NT2/D1 (cell line): ENCODE measurements around the gene PHTF2.
"Not testable (repeated sequence)": the region's sequence is repeated elsewhere in the genome, so short reads cannot be mapped to it uniquely, and the experiment has no call there.

Experiments
- DNase-seq: peaks from one replicate; pipeline ENCODE4 v3.0.0-alpha.2; 2011; ENCODE audit warnings: low read depth, low spot score
- H3K27me3 ChIP-seq: 2 replicates; pipeline ENCODE4 v1.6.0; 2011; ENCODE audit warnings: mild to moderate bottlenecking; ENCODE audit not compliant: insufficient read length, insufficient read depth
- H3K36me3 ChIP-seq: 2 replicates; pipeline ENCODE4 v1.6.1; 2011; ENCODE audit warnings: mild to moderate bottlenecking, low read length, mixed read lengths; ENCODE audit not compliant: insufficient read depth, insufficient read length
- H3K4me1 ChIP-seq: 2 replicates; pipeline ENCODE4 v1.5.1; 2011; ENCODE audit not compliant: insufficient read depth, insufficient read length
- H3K4me3 ChIP-seq: 2 replicates; pipeline ENCODE4 v1.5.1; 2011; ENCODE audit warnings: low read depth; ENCODE audit not compliant: insufficient read length
- H3K9ac ChIP-seq: 2 replicates; pipeline ENCODE4 v1.6.0; 2011; ENCODE audit warnings: low read depth; ENCODE audit not compliant: insufficient read length
- H3K9me3 ChIP-seq: 2 replicates; pipeline ENCODE4 v1.5.1; 2011; ENCODE audit warnings: mild to moderate bottlenecking, low read length; ENCODE audit not compliant: insufficient read depth
- SUZ12 ChIP-seq: IDR thresholded peaks from 2 replicates; pipeline ENCODE4 v1.6.1; 2011; ENCODE audit not compliant: insufficient read length, insufficient read depth; ENCODE audit errors: extremely low read depth
- YY1 ChIP-seq: IDR thresholded peaks from 2 replicates; pipeline ENCODE4 v1.6.1; 2011; ENCODE audit not compliant: insufficient read length, insufficient read depth
- ZNF274 ChIP-seq: IDR thresholded peaks from 2 replicates; pipeline ENCODE4 v1.6.1; 2011; ENCODE audit warnings: mild to moderate bottlenecking, low read depth, low read length

Gene PHTF2

GRCh38 chr7:77783545-77783944 is 15.0 kb upstream of the PHTF2 start:
- H3K9me3 ChIP-seq = peaks cover 15% of the 10 kb centered on the region
- no peak for TF ChIP-seq SUZ12
- H3K27me3 ChIP-seq = no peaks in the 10 kb centered on the region
- no peak overlapping the region for H3K9ac ChIP-seq
- DNase-seq = no peak
- H3K4me3 ChIP-seq = no peak overlapping the region
- no peaks in the 10 kb centered on the region for H3K4me1 ChIP-seq
- peaks cover 10% of the 10 kb centered on the region for H3K36me3 ChIP-seq

- H3K36me3 ChIP-seq, H3K4me1 ChIP-seq, H3K4me3 ChIP-seq, DNase-seq, H3K9ac ChIP-seq, H3K27me3 ChIP-seq: not testable (repeated sequence)
- peaks cover 15% of the 10 kb centered on the region for H3K9me3 ChIP-seq
These were observed 14.1 kb upstream of the PHTF2 start for GRCh38 chr7:77784426-77784825.

DNA sequence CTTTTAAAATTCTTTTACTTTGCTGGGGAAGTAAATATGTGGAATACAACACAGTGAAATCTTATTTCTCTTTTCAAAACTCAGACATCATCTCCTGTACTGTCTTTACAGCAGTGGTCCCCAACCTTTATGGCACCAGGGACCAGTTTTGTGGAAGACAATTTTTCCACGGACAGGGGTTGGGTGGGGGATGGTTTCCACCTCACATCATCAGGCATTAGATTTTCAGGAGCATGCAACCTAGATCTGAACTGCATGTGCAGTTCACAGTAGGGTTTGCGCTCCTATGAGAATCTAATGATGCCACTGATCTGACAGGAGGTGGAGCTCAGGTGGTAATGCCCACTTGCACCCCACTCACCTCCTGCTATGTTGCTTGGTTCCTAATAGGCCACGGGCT is 12.6 kb upstream of the PHTF2 start:
- Histone ChIP-seq H3K9ac (no peak overlapping the region), H3K4me1 (no peaks in the 10 kb centered on the region), H3K36me3 (no peaks in the 10 kb centered on the region), H3K9me3 (peaks cover 15% of the 10 kb centered on the region), H3K4me3 (no peak overlapping the region), H3K27me3 (no peaks in the 10 kb centered on the region)
- no peak for DNase-seq
- TF ChIP-seq SUZ12 (no peak), ZNF274 (no peak), YY1 (no peak)

GRCh38 chr7:77786741-77787140 is 11.8 kb upstream of the PHTF2 start:
- TF ChIP-seq ZNF274 (no peak), YY1 (no peak), SUZ12 (no peak)
- Histone ChIP-seq H3K27me3 (no peaks in the 10 kb centered on the region), H3K36me3 (no peaks in the 10 kb centered on the region), H3K9me3 (peaks cover 15% of the 10 kb centered on the region), H3K4me3 (no peak overlapping the region), H3K4me1 (no peaks in the 10 kb centered on the region), H3K9ac (no peak overlapping the region)
- no peak for DNase-seq

DNA sequence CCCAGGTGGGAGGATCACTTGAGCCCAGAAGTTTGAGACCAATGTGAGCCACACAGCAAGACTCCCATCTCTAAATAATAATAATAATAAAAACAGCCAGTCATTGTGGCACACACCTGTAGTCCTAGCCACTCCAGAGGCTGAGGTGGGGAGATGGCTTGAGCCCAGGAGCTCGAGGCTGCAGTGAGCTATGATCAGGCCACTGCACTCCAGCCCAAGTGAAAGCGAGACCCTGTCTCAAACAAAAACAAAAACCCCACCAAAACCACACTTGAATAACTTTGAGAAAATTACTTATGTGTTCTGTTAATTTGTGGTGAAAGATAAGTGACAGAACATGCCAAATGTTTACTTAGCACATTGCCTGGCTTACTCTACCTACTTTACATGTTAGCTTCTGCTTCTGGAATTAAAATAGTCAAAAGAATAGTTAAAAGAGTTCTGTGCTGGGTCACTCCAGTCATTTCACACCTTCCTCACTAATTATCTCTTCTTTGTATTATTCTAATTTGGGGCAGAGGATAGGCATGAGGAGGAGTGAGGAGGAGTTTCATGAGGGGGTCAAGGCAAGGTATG is 10.2 kb upstream of the PHTF2 start:
- no peak overlapping the region for H3K4me3 ChIP-seq
- no peaks in the 10 kb centered on the region for H3K27me3 ChIP-seq
- H3K9me3 ChIP-seq = peaks cover 15% of the 10 kb centered on the region
- H3K9ac ChIP-seq = no peak overlapping the region
- TF ChIP-seq ZNF274 = no peak
- H3K4me1 ChIP-seq = no peaks in the 10 kb centered on the region
- DNase-seq = no peak
- H3K36me3 ChIP-seq = no peaks in the 10 kb centered on the region

DNA sequence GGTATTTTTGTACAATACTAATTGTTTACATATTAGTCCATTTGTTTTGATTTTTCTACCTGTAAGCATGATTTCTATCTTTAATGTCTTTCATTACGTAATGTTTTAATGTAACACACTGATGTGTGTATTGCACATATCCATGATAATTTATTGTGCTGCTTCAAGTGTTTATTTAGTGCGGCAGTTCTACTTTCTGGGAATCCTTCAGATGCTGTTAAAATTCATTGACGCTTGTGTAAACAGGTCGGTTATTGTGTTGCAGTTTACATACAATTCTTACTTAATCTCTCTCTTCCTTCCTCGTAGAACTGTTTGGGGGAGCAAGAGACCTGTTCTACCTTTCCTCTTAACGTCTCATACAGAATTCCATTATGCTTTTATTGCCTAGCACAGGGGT is 7.2 kb upstream of the PHTF2 start:
- H3K9me3 ChIP-seq = peaks cover 2% of the 10 kb centered on the region
- peaks cover 21% of the 10 kb centered on the region for H3K36me3 ChIP-seq
- H3K9ac ChIP-seq = no peak overlapping the region
- no peaks in the 10 kb centered on the region for H3K4me1 ChIP-seq
- no peaks in the 10 kb centered on the region for H3K27me3 ChIP-seq
- no peak for DNase-seq
- H3K4me3 ChIP-seq = no peak overlapping the region
- TF ChIP-seq ZNF274 = no peak
- TF ChIP-seq SUZ12 = no peak
- no peak for TF ChIP-seq YY1

GRCh38 chr7:77791956-77792355 is 6.6 kb upstream of the PHTF2 start:
- peaks cover 21% of the 10 kb centered on the region for H3K36me3 ChIP-seq
- H3K9me3 ChIP-seq = no peaks in the 10 kb centered on the region
- no peaks in the 10 kb centered on the region for H3K4me1 ChIP-seq
- H3K9ac ChIP-seq = no peak overlapping the region
- TF ChIP-seq ZNF274 (no peak), YY1 (no peak), SUZ12 (no peak)
- H3K4me3 ChIP-seq = no peak overlapping the region
- no peaks in the 10 kb centered on the region for H3K27me3 ChIP-seq
- DNase-seq = no peak

GRCh38 chr7:77794000-77794399 is 4.6 kb upstream of the PHTF2 start:
- Histone ChIP-seq H3K36me3 (peaks cover 21% of the 10 kb centered on the region), H3K9ac (no peak overlapping the region), H3K27me3 (no peaks in the 10 kb centered on the region), H3K9me3 (no peaks in the 10 kb centered on the region), H3K4me1 (no peaks in the 10 kb centered on the region), H3K4me3 (no peak overlapping the region)
- DNase-seq = no peak
- TF ChIP-seq SUZ12 (no peak), ZNF274 (no peak), YY1 (no peak)
